ENCODE results near the gene PSMD6. TPM values are rescaled to one million over a fixed set of nuclear protein-coding genes. Genes with fewer than 3 reads are reported as not detected.
A peak's percentile ranks its signal among the peaks of the same experiment; 100 is the strongest.

The PSMD6 gene
- total RNA-seq: 113 and 124 TPM in 2 replicates

GRCh38 chr3:64023187-64023860, at the start of gene PSMD6:
Gene PSMD6 (minus strand): TSS chr3:64023494. CDS start chr3:64023419, 75 bp downstream.
- DNase-seq (ENCODE audit: low read depth): peak; percentile 58

- no peak for DNase-seq (ENCODE audit: low read depth)
Observed at GRCh38 chr3:64072126-64072525, 48.8 kb upstream of the PSMD6 start.

- no peak for DNase-seq (ENCODE audit: low read depth)
Observed at GRCh38 chr3:64070704-64071103, 47.4 kb upstream of the PSMD6 start.

GRCh38 chr3:64067506-64068346, 44.4 kb upstream of the PSMD6 start:
- DNase-seq (ENCODE audit: low read depth): no peak

DNA sequence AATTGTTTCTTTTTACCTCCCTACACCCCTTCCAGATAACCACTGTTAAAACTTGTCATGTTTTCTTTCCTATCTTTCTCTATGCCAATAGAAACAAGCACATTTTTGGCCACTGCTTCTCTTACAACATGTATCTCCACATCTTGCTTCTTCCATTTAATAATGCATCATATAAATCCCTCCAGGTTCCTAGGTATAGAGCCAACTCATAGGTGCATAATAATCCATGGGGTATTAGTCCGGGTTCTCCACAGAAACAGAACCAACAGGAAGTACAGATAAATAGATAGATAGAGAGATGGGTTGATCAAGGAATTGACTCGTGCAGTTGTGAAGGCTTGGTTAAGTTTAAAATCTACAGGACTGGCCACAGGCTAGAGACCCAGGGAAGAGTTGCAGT, 41.5 kb upstream of the PSMD6 start:
- no peak for DNase-seq (ENCODE audit: low read depth)

GRCh38 chr3:64063983-64064438, 40.7 kb upstream of the PSMD6 start:
- DNase-seq (ENCODE audit: low read depth): no peak

GRCh38 chr3:64063207-64063982, 40.1 kb upstream of the PSMD6 start:
- DNase-seq (ENCODE audit: low read depth): no peak

DNA sequence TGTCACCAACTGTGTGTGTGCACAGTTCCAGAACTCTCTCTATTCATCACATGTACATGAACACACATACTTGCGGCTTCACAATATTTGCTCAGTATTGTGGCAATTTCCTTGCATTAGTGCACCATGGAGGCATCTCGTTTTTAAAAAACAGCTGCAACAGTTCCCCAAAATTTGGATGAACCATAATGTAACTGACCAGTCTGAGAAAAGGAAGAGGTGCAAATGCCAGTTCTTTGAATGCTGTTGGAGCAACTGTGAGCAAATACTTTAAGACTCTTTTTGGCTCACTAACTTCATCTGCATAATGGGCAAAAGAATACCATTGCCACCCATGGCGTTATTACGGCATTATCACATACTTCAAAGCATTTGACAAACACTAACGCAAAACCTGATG, 38.3 kb upstream of the PSMD6 start:
- DNase-seq (ENCODE audit: low read depth): no peak

GRCh38 chr3:64059484-64060175, 36.3 kb upstream of the PSMD6 start:
- no peak for DNase-seq (ENCODE audit: low read depth)

DNA sequence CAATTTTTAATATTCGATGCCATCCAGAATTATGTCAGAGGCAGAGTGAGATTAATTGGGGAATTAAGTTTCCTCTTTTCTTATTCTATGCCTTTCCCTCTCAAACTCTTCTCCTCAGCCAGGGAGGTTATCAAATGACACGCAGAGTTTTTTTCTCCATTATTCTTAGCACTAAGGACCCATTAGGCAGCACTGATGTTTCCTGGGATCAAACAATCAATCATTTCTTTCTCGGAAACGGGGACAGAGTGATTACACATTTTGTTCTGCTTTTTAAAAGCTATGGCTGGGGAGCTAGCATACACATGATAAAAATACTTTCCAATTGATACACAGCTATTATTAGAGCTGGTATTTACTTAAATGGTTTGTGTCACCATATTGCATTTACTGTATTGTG, 35.3 kb upstream of the PSMD6 start:
- no peak for DNase-seq (ENCODE audit: low read depth)

DNA sequence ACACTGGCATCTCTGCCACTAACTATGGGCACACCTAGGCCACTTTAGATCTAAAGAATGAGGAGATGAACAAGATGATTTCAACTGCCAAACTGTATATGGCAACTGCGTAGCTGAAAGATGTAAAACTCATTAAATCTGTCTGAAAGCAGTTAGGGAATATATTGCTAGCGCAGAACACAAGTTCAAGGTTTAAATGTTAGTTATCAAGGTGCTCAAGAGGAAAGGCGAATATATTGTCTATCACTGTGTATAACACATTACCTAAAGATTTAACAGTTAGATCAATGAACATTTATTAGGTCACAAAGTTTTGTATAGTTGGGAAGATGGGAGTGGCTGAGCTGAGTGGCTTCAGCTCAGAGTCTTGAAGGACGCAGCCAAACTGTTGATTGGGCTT, 33.9 kb upstream of the PSMD6 start:
- DNase-seq (ENCODE audit: low read depth): no peak

GRCh38 chr3:64056606-64057180, 33.4 kb upstream of the PSMD6 start:
- DNase-seq (ENCODE audit: low read depth): peak; percentile 98

DNA sequence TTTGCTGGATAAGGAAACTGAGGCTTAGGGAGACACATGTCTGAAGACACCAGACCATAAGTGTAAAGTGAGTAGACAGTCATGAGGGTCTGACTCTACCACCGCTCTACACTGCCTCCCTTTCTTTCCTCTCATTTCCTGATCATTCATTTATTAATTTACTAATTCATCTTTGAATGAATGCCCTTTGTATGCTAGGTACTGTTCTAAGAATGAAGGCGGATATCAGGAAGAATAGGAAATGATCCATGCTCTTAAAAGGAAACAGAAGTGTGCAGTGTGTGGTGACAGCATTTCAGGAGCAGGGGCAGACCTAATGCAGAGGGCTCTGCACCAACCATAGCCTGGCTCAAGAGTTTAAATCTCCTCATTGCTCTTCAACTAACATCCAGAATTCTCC, 31.8 kb upstream of the PSMD6 start:
- no peak for DNase-seq (ENCODE audit: low read depth)

DNA sequence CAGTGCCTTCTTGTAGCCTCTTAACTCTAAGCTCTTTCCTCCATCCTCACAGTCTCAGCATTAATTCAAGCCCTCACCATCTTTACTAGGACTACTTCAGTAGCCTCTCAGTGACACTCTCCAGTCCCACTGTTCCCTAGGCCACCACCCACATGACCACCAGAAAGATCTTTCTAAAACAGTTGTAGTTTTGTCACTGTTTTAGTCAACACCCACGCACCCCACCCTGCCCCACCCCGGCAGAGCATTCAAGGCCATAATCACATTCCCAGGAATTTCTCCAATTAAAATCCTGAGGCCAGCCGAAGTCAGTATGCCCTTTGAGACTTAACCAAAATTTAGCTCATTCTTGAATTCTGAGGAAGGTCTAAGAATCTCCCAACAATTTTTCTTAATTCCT, 31.2 kb upstream of the PSMD6 start:
- no peak for DNase-seq (ENCODE audit: low read depth)

- no peak for DNase-seq (ENCODE audit: low read depth)
Observed at GRCh38 chr3:64053581-64053980, 30.3 kb upstream of the PSMD6 start.

DNA sequence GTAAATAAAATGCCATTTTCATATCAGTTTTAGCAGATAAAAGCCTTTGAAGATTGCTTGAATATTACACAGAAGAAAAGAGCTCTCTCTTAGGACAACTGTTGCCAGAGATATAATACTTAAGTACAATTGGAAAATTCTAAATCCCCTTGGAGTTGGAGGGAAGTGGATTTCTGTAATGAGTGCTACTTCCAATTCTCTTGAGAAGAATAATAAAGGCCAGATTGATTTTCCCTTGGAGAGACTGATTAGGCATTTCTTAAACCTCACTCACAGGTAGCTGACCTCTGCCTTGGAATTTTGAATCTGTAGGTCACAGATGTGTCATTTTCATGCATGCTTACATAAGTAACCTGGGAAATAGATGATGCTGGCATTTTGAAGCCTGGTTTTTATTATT, 29.8 kb upstream of the PSMD6 start:
- no peak for DNase-seq (ENCODE audit: low read depth)

GRCh38 chr3:64049832-64050231, 26.5 kb upstream of the PSMD6 start:
- DNase-seq (ENCODE audit: low read depth): no peak

- peak; percentile 81 for DNase-seq (ENCODE audit: low read depth)
Observed at GRCh38 chr3:64049136-64049535, 25.8 kb upstream of the PSMD6 start.

DNA sequence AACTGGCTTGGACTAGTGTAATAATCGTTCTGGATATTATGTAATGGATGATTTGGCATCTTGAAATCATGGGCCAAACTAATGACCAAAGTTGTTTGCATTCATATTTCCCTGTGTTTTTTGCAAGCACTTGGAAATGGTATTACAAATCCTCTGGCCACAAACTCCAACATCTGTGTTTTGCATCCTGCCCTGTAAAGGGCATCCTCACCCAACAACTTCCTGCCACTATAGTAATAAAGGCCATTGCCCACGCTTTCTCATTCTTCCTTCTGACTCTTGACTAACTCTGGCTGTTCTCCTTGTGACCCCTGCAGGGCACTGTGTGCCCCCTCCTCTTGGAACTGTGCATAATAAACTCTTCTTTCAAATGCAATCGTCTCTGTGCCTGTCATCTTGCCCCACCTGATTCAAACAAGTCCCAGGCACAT, 25.4 kb upstream of the PSMD6 start:
- peak; percentile 24 for DNase-seq (ENCODE audit: low read depth)

DNA sequence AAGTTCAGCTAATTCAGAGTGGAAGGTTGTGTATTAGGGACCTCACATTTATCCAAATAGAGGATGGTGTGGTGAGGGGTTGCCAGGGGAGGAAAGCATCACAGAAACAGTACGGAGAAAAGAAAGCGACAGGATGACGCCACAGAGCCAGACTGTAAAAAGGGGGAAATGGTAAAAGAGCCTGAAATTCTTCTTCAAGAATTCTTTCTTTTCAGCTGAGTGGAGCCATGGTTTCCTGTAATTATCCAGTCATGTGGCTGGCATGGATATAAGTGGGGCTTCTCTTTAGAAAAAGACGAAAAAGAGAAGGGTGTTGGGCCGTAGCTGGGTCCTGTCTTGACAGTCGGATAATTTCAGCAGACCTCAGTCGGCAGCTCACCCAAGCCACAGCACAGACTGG, 24.5 kb upstream of the PSMD6 start:
- no peak for DNase-seq (ENCODE audit: low read depth)

- DNase-seq (ENCODE audit: low read depth): no peak
Observed at GRCh38 chr3:64046996-64047594, 23.8 kb upstream of the PSMD6 start.
